ENCODE data around the gene OXSR1. TPM values are rescaled to one million over a fixed set of nuclear protein-coding genes. Genes with fewer than 3 reads are reported as not detected.

The OXSR1 gene
- total and polyA plus RNA-seq, 12 donors = 13.7 to 38.4 (median 31.2) TPM

GRCh38 chr3:38139191-38139590 is 26.1 kb upstream of the OXSR1 start:
- Histone ChIP-seq H3K36me3 (peaks cover 0 to 40% (median 10%) of the 10 kb centered on the region in 9 donors), H3K4me3 (peak overlapping the region; percentile 63 to 100 (median 94)), H3K4me1 (peaks cover 8 to 56% (median 35%) of the 10 kb centered on the region in 9 donors), H3K9me3 (no peaks in the 10 kb centered on the region), H3K27ac (peak overlapping the region; percentile 86 to 97 (median 94)), H3K27me3 (no peaks in the 10 kb centered on the region)
- no peak for TF ChIP-seq CTCF (IDR thresholded peaks at IDR 0.05)
- ATAC-seq (no peak), DNase-seq (no peak)
- intact Hi-C loops (cut with DNase I) = loop anchor here in 6 of 10 donors (2.0 to 10.0 kb wide), 5 partner anchors 26 to 346 kb away; partner anchors contain the start of genes ACVR2B (in 2 of the 6), XYLB (in 2 of the 6) and OXSR1 (in 1 of the 6)
- WGBS, 2 donors = 18 to 30% methylated on average over 8 of the region's 8 CpGs

GRCh38 chr3:38139652-38140051 is 25.7 kb upstream of the OXSR1 start:
- peak overlapping the region in 5 of 10 donors; percentile 91 to 97 (median 96) for H3K27ac ChIP-seq
- ATAC-seq = no peak

GRCh38 chr3:38140326-38141172 is 24.8 kb upstream of the OXSR1 start:
- 96 to 97% methylated on average over 13 of the region's 13 CpGs for WGBS, 2 donors
- Histone ChIP-seq H3K27me3 (no peaks in the 10 kb centered on the region), H3K27ac (no peak overlapping the region), H3K4me1 (peaks cover 8 to 44% (median 21%) of the 10 kb centered on the region in 9 donors), H3K4me3 (peak overlapping the region in 1 of 10 donors; percentile 100), H3K36me3 (peaks cover 0 to 27% (median 1%) of the 10 kb centered on the region in 9 donors), H3K9me3 (no peaks in the 10 kb centered on the region)
- DNase-seq (no peak), ATAC-seq (no peak)
- intact Hi-C loops (cut with DNase I) = no loop called here
- TF ChIP-seq CTCF (IDR thresholded peaks at IDR 0.05) = no peak

More at GRCh38 chr3:38139652-38140051, 25.7 kb upstream of the OXSR1 start:
- no peak for DNase-seq
- intact Hi-C loops (cut with DNase I) = loop anchor here in 6 of 10 donors (2.0 to 10.0 kb wide), 5 partner anchors 25 to 345 kb away; partner anchors contain the start of genes ACVR2B (in 2 of the 6), XYLB (in 2 of the 6) and OXSR1 (in 1 of the 6)
- peak overlapping the region in 9 of 10 donors; percentile 63 to 100 (median 94) for H3K4me3 ChIP-seq
- 92 to 93% methylated on average over 7 of the region's 7 CpGs for WGBS, 2 donors
- no peak for TF ChIP-seq CTCF (IDR thresholded peaks at IDR 0.05)
- H3K27me3 ChIP-seq = no peaks in the 10 kb centered on the region
- no peaks in the 10 kb centered on the region for H3K9me3 ChIP-seq
- H3K4me1 ChIP-seq = peaks cover 8 to 53% (median 30%) of the 10 kb centered on the region in 9 donors
- peaks cover 0 to 36% (median 6%) of the 10 kb centered on the region in 9 donors for H3K36me3 ChIP-seq

GRCh38 chr3:38141173-38141951 is 24.0 kb upstream of the OXSR1 start:
- Histone ChIP-seq H3K36me3 (peaks cover 0 to 27% (median 0%) of the 10 kb centered on the region in 9 donors), H3K27me3 (no peaks in the 10 kb centered on the region), H3K27ac (no peak overlapping the region), H3K4me1 (peaks cover 8 to 36% (median 15%) of the 10 kb centered on the region in 9 donors), H3K9me3 (peaks cover 0 to 7% (median 1%) of the 10 kb centered on the region in 11 donors), H3K4me3 (no peak overlapping the region)
- intact Hi-C loops (cut with DNase I) = no loop called here
- no peak for TF ChIP-seq CTCF (IDR thresholded peaks at IDR 0.05)
- WGBS, 2 donors = 90 to 95% methylated on average over 7 of the region's 7 CpGs
- DNase-seq (no peak), ATAC-seq (no peak)
